Natural killer cell treated with Interleukin-12 subunit alpha and Interleukin-12 subunit beta and Interleukin-15 and Interleukin-18, amount 100 ng/mL, for 72 hours (primary cell): ENCODE results near the gene TMSB4X. TPM values are rescaled to one million over a fixed set of nuclear protein-coding genes. Genes with fewer than 3 reads are reported as not detected.
"Not testable (repeated sequence)": the region's sequence is repeated elsewhere in the genome, so short reads cannot be mapped to it uniquely, and the experiment has no call there.

Experiments used
- ATAC-seq, 2 donors: fragments of 150-1000 bp; cut with Tn5 transposase in 1 of 2; sonication (Bioruptor Pico), chemical (Tn5 transposase) in 1 of 2; 2 replicates each; pipeline ENCODE4 v1.10.0; 2021
- DNase-seq: peaks from one replicate; pipeline ENCODE4 v3.0.0; 2022; ENCODE audit warnings: low spot score
- H3K27ac Mint-ChIP-seq, 2 donors: 1 replicate in 1 of 2; 2 replicates in 1 of 2; pipeline ENCODE4 v1.8.0; 2022; ENCODE audit warnings: mixed read lengths in 2 of 2, mild to moderate bottlenecking in 1 of 2, moderate library complexity in 1 of 2
- H3K27me3 Mint-ChIP-seq, 2 donors: 1 replicate in 1 of 2; 2 replicates in 1 of 2; pipeline ENCODE4 v1.8.0; 2022; ENCODE audit warnings: mixed read lengths in 2 of 2
- H3K36me3 Mint-ChIP-seq: one replicate; pipeline ENCODE4 v1.8.0; 2022; ENCODE audit warnings: mixed read lengths
- H3K4me1 Mint-ChIP-seq, 2 donors: 1 replicate in 1 of 2; 2 replicates in 1 of 2; pipeline ENCODE4 v1.8.0; 2022; ENCODE audit warnings: low read depth in 2 of 2, mixed read lengths in 2 of 2, mild to moderate bottlenecking in 1 of 2
- H3K4me3 Mint-ChIP-seq: one replicate; pipeline ENCODE4 v1.8.0; 2022; ENCODE audit warnings: mixed read lengths
- H3K9me3 Mint-ChIP-seq: 2 replicates; pipeline ENCODE4 v1.8.0; 2022; ENCODE audit warnings: mixed read lengths
- total RNA-seq, 2 donors: library from RNA; stranded (reverse); gene quantifications; one replicate each; pipeline ENCODE4 v1.2.3, GENCODE V29; 2022

Gene TMSB4X
- total RNA-seq, 2 donors from 2014 or later: 2,674 to 5,601 TPM

DNA sequence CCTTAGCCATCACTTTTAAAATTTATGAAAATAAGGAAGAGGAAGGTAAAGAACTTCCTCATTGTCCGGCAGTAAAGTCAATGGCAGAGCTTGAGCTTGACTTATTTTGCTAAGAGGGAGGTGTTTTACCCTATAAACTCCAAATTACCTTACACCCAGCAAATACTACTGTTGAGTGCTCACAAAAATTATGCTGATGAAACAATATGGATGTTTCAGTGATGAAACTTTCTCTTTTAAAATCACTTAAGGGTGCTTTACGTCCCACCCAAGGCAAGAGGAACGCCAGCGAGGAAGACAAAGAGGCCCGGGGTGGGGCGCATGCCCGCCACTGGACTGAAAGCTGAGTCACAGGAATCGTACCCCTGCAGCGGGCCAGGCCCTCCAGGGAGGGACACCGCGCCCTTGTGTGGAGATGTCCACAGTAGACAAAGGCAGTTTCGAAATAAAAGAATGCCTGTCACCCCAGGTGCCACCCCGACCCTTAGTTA is 560 bp upstream of the TMSB4X start:
- ATAC-seq: peak; percentile 71 to 76
- Mint-ChIP-seq H3K36me3 (peaks cover 22% of the 10 kb centered on the region), H3K27ac (peak overlapping the region; percentile 91), H3K27me3 (peaks cover 0 to 10% of the 10 kb centered on the region in 2 donors), H3K4me3 (peak overlapping the region; percentile 93), H3K9me3 (no peaks in the 10 kb centered on the region), H3K4me1 (peaks cover 64 to 65% of the 10 kb centered on the region in 2 donors)
- peak; percentile 86 for DNase-seq

GRCh38 chrX:12975670-12975965 is 708 bp downstream of the TMSB4X start:
- H3K27ac Mint-ChIP-seq: peak overlapping the region; percentile 91
- peaks cover 22% of the 10 kb centered on the region for H3K36me3 Mint-ChIP-seq
- H3K27me3 Mint-ChIP-seq: peaks cover 0 to 10% of the 10 kb centered on the region in 2 donors

GRCh38 chrX:12975991-12976558 is 1.2 kb downstream of the TMSB4X start:
- H3K27ac Mint-ChIP-seq: peak overlapping the region; percentile 91
- no peak for ATAC-seq
- peaks cover 57 to 60% of the 10 kb centered on the region in 2 donors for H3K4me1 Mint-ChIP-seq
- peak overlapping the region; percentile 93 for H3K4me3 Mint-ChIP-seq
- H3K27me3 Mint-ChIP-seq: peaks cover 0 to 6% of the 10 kb centered on the region in 2 donors
- H3K36me3 Mint-ChIP-seq: peaks cover 22% of the 10 kb centered on the region
- no peak for DNase-seq
- H3K9me3 Mint-ChIP-seq: no peaks in the 10 kb centered on the region

More at GRCh38 chrX:12975670-12975965, 708 bp downstream of the TMSB4X start:
- H3K4me1 Mint-ChIP-seq: peaks cover 62 to 64% of the 10 kb centered on the region in 2 donors
- peak overlapping the region; percentile 93 for H3K4me3 Mint-ChIP-seq
- DNase-seq: no peak
- ATAC-seq: no peak
- no peaks in the 10 kb centered on the region for H3K9me3 Mint-ChIP-seq

GRCh38 chrX:12976819-12977732 is 2.2 kb downstream of the TMSB4X start:
- ATAC-seq, DNase-seq, H3K27me3 Mint-ChIP-seq, H3K9me3 Mint-ChIP-seq: not testable (repeated sequence)
- Mint-ChIP-seq H3K36me3 (peaks cover 22% of the 10 kb centered on the region), H3K4me1 (peaks cover 55 to 56% of the 10 kb centered on the region in 2 donors), H3K27ac (peak overlapping the region; percentile 91), H3K4me3 (peak overlapping the region; percentile 93)

GRCh38 chrX:12977761-12978204 is 2.9 kb downstream of the TMSB4X start:
- ATAC-seq (no peak), DNase-seq (no peak)
- Mint-ChIP-seq H3K27me3 (peaks cover 0 to 4% of the 10 kb centered on the region in 2 donors), H3K4me1 (peaks cover 57% of the 10 kb centered on the region in 2 donors), H3K9me3 (no peaks in the 10 kb centered on the region), H3K4me3 (peak overlapping the region; percentile 93), H3K36me3 (peaks cover 22% of the 10 kb centered on the region), H3K27ac (peak overlapping the region; percentile 91)

GRCh38 chrX:12978205-12979025 is 3.5 kb downstream of the TMSB4X start:
- H3K36me3 Mint-ChIP-seq: peaks cover 22% of the 10 kb centered on the region
- H3K4me3 Mint-ChIP-seq: peak overlapping the region; percentile 93
- ATAC-seq (peak; percentile 31 to 62), DNase-seq (peak; percentile 68)
- H3K9me3 Mint-ChIP-seq: peaks cover under 1% of the 10 kb centered on the region
- H3K27ac Mint-ChIP-seq: peak overlapping the region; percentile 91
- H3K4me1 Mint-ChIP-seq: peaks cover 56 to 57% of the 10 kb centered on the region in 2 donors
- peaks cover 0 to 6% of the 10 kb centered on the region in 2 donors for H3K27me3 Mint-ChIP-seq

- H3K4me3 Mint-ChIP-seq: peak overlapping the region; percentile 93
- ATAC-seq (no peak), DNase-seq (no peak)
- peaks cover 57 to 58% of the 10 kb centered on the region in 2 donors for H3K4me1 Mint-ChIP-seq
- H3K36me3 Mint-ChIP-seq: peaks cover 22% of the 10 kb centered on the region
- H3K27me3 Mint-ChIP-seq: peaks cover 0 to 8% of the 10 kb centered on the region in 2 donors
- H3K9me3 Mint-ChIP-seq: peaks cover 3% of the 10 kb centered on the region
- H3K27ac Mint-ChIP-seq: peak overlapping the region; percentile 91
Measured at GRCh38 chrX:12979026-12979607, 4.2 kb downstream of the TMSB4X start.

DNA sequence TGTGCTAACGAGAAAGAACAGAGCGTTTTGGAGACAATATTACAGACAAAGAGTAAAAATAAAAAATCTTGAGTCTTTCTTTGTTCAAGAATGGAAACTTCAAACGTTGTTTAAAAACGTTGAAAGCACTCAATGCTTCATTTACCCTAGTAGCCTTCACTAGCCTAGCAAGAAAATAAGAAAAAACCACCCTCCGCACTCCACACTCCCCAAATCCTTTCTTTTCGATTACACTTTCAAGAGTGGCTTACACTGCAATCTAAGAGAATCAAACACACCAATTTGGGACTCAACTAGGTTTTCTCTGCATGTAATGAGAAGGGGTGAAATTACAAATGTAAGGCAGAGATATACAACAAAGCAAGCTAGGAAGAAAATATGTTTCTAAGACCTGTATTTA is 4.7 kb downstream of the TMSB4X start:
- peak overlapping the region; percentile 91 for H3K27ac Mint-ChIP-seq

GRCh38 chrX:12980039-12980438 is 5.1 kb downstream of the TMSB4X start:
- ATAC-seq, H3K9me3 Mint-ChIP-seq, H3K27me3 Mint-ChIP-seq, DNase-seq: not testable (repeated sequence)
- peak overlapping the region; percentile 93 for H3K4me3 Mint-ChIP-seq
- H3K4me1 Mint-ChIP-seq: peaks cover 63% of the 10 kb centered on the region in 2 donors
- peak overlapping the region; percentile 91 for H3K27ac Mint-ChIP-seq
- peaks cover 22% of the 10 kb centered on the region for H3K36me3 Mint-ChIP-seq

More for the DNA sequence above, 4.7 kb downstream of the TMSB4X start:
- Mint-ChIP-seq H3K27me3 (peaks cover 0 to 8% of the 10 kb centered on the region in 2 donors), H3K36me3 (peaks cover 22% of the 10 kb centered on the region), H3K4me3 (peak overlapping the region; percentile 93), H3K4me1 (peaks cover 59 to 61% of the 10 kb centered on the region in 2 donors), H3K9me3 (peaks cover 3% of the 10 kb centered on the region)
- ATAC-seq (no peak), DNase-seq (no peak)

GRCh38 chrX:12981880-12982279 is 7.0 kb downstream of the TMSB4X start:
- DNase-seq (no peak), ATAC-seq (no peak)
- peaks cover 19% of the 10 kb centered on the region for H3K36me3 Mint-ChIP-seq
- peak overlapping the region; percentile 65 for H3K4me3 Mint-ChIP-seq
- peaks cover 74 to 78% of the 10 kb centered on the region in 2 donors for H3K4me1 Mint-ChIP-seq
- H3K27me3 Mint-ChIP-seq: peaks cover 0 to 6% of the 10 kb centered on the region in 2 donors
- peaks cover 3% of the 10 kb centered on the region for H3K9me3 Mint-ChIP-seq
- peak overlapping the region; percentile 12 to 40 for H3K27ac Mint-ChIP-seq

- ATAC-seq: peak; percentile 90 to 91
- peak; percentile 82 for DNase-seq
- Mint-ChIP-seq H3K4me1 (peaks cover 54 to 55% of the 10 kb centered on the region in 2 donors), H3K36me3 (peaks cover 10% of the 10 kb centered on the region), H3K27ac (peak overlapping the region; percentile 68 to 80), H3K9me3 (peaks cover 3% of the 10 kb centered on the region), H3K4me3 (peak overlapping the region; percentile 64), H3K27me3 (peaks cover 0 to 6% of the 10 kb centered on the region in 2 donors)
Measured at GRCh38 chrX:12984603-12985319, 9.9 kb downstream of the TMSB4X start.

DNA sequence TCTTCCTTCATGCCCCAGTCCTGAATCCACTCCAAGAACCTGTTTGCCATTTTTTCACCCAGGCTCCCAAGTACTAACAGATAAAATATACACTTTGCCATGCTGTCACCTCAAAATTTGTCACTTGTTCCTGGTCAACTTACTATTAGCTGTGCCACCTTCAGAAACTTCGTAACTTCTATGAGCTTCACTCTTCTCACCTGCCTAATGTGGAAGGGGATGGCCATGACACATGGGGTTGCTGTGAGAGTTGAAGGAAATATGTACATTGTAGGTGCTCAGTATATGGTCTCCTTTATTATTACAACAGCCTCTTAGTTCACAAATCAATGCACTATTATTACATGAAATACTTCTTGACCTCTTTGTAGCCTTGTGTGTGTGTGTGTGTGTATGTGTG is 10.4 kb downstream of the TMSB4X start:
- Mint-ChIP-seq H3K36me3 (peaks cover 10% of the 10 kb centered on the region), H3K4me1 (peaks cover 52 to 54% of the 10 kb centered on the region in 2 donors), H3K27me3 (peaks cover 0 to 8% of the 10 kb centered on the region in 2 donors), H3K4me3 (peak overlapping the region; percentile 64), H3K27ac (peak overlapping the region; percentile 68 to 80), H3K9me3 (peaks cover 3% of the 10 kb centered on the region)
- DNase-seq (no peak), ATAC-seq (peak; percentile 46 to 64)
